Measurements from ENCODE around the gene SELPLG.
"Not testable (repeated sequence)": the region's sequence is repeated elsewhere in the genome, so short reads cannot be mapped to it uniquely, and the experiment has no call there.

Gene SELPLG

GRCh38 chr12:108633534-108634248 is at the start of gene SELPLG:
Gene SELPLG, minus strand, starts transcription at chr12:108633894. Its CDS starts 9,587 bp downstream, at chr12:108624307.
- DNase-seq = no peak

GRCh38 chr12:108681317-108681716 is 47.6 kb upstream of the SELPLG start:
- DNase-seq = no peak

- no peak for DNase-seq
Measured at GRCh38 chr12:108679106-108679681, 45.5 kb upstream of the SELPLG start.

- DNase-seq = no peak
Measured at GRCh38 chr12:108678104-108678730, 44.5 kb upstream of the SELPLG start.

GRCh38 chr12:108677381-108677780 is 43.7 kb upstream of the SELPLG start:
- DNase-seq = no peak

- no peak for DNase-seq
Measured at GRCh38 chr12:108676707-108677106, 43.0 kb upstream of the SELPLG start.

GRCh38 chr12:108675792-108676191 is 42.1 kb upstream of the SELPLG start:
- no peak for DNase-seq

GRCh38 chr12:108672054-108672453 is 38.4 kb upstream of the SELPLG start:
- DNase-seq = no peak

GRCh38 chr12:108671110-108671509 is 37.4 kb upstream of the SELPLG start:
- no peak for DNase-seq

GRCh38 chr12:108670066-108670631 is 36.5 kb upstream of the SELPLG start:
- no peak for DNase-seq

- no peak for DNase-seq
Measured at GRCh38 chr12:108668542-108668941, 34.8 kb upstream of the SELPLG start.

GRCh38 chr12:108668063-108668462 is 34.4 kb upstream of the SELPLG start:
- DNase-seq = no peak

GRCh38 chr12:108667349-108667748 is 33.7 kb upstream of the SELPLG start:
- DNase-seq = no peak

GRCh38 chr12:108666401-108666881 is 32.7 kb upstream of the SELPLG start:
- no peak for DNase-seq

- DNase-seq = no peak
Measured at GRCh38 chr12:108665608-108666202, 32.0 kb upstream of the SELPLG start.

GRCh38 chr12:108664338-108665258 is 30.9 kb upstream of the SELPLG start:
- DNase-seq = peak; percentile 35

- no peak for DNase-seq
Measured at GRCh38 chr12:108663324-108664015, 29.8 kb upstream of the SELPLG start.

GRCh38 chr12:108658115-108658514 is 24.4 kb upstream of the SELPLG start:
- not testable (repeated sequence) for DNase-seq

- DNase-seq = no peak
Measured at GRCh38 chr12:108657130-108657745, 23.5 kb upstream of the SELPLG start.

- not testable (repeated sequence) for DNase-seq
Measured at GRCh38 chr12:108656247-108656646, 22.6 kb upstream of the SELPLG start.

- DNase-seq = not testable (repeated sequence)
Measured at GRCh38 chr12:108655812-108656175, 22.1 kb upstream of the SELPLG start.

Measured in NCI-H1048 (cell line).